ENCODE results near the gene CDH2.

CDH2 gene

DNA sequence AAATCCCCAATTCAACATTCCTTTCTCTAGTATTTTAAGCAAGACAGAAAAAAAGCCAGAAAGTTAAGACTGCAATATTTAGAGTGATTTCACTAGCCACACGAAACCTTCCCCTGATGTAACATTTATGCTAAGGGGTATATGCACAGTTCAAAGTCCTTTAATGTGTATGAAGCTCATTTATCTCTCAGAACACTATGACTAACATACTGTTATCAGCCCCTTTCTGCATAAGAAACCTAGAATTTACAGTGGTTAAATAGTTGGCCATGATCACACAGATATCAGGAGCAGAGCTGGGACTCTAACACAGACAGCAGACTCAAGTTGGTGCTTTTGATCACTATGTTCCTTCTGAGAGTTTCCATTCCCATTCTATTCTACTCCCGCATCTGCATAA, 185.5 kb downstream of the CDH2 start:
- TF ChIP-seq, protein P1, sequence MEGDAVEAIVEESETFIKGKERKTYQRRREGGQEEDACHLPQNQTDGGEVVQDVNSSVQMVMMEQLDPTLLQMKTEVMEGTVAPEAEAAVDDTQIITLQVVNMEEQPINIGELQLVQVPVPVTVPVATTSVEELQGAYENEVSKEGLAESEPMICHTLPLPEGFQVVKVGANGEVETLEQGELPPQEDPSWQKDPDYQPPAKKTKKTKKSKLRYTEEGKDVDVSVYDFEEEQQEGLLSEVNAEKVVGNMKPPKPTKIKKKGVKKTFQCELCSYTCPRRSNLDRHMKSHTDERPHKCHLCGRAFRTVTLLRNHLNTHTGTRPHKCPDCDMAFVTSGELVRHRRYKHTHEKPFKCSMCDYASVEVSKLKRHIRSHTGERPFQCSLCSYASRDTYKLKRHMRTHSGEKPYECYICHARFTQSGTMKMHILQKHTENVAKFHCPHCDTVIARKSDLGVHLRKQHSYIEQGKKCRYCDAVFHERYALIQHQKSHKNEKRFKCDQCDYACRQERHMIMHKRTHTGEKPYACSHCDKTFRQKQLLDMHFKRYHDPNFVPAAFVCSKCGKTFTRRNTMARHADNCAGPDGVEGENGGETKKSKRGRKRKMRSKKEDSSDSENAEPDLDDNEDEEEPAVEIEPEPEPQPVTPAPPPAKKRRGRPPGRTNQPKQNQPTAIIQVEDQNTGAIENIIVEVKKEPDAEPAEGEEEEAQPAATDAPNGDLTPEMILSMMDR (IDR thresholded peaks at IDR 0.05; ENCODE audit: low read depth, low read length): no peak

DNA sequence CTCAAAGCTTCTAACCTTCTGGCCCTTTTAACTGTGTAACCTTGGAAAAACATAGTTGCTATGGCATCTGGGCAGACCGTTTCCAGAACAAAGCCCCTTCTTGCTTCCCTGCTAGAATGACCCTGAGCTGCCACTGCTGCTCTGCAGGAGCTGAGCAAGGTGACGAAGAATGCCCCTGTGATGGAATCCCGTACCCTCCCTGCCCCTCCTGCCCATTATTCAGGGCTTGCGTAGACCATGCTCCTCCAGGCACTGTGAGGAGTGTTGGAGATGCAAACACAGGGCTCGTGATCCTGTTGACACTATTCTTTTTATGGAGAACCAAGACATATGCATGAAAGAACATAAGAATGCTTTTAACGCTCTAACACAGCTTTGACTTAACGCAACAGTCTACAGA, 191.1 kb downstream of the CDH2 start:
- DNase-seq (ENCODE audit: extremely low read depth, low read depth): no peak
- TF ChIP-seq, protein P1 (IDR thresholded peaks at IDR 0.05; ENCODE audit: low read depth, low read length): no peak

More for the DNA sequence above, 185.5 kb downstream of the CDH2 start:
- DNase-seq (ENCODE audit: extremely low read depth, low read depth): no peak

DNA sequence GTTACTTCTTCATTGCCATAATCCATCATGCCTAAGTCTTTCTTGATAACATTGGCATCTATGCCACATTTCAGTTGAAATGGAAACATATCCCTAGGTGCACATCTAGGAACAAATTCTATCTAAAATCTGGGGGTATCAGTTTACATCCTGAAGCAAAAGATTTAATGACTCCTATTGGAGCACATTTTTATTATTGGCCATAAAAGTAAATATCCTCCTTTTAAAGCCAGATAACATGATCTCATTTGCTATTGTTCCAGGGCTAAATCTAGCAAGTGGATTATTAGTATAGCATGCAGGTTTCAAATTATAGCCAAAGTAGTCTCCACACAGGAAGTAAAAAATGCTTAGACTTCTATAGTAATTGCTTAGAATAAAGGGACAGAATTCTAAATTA, 193.2 kb downstream of the CDH2 start:
- DNase-seq (ENCODE audit: extremely low read depth, low read depth): no peak
- TF ChIP-seq, protein P1 (IDR thresholded peaks at IDR 0.05; ENCODE audit: low read depth, low read length): no peak

DNA sequence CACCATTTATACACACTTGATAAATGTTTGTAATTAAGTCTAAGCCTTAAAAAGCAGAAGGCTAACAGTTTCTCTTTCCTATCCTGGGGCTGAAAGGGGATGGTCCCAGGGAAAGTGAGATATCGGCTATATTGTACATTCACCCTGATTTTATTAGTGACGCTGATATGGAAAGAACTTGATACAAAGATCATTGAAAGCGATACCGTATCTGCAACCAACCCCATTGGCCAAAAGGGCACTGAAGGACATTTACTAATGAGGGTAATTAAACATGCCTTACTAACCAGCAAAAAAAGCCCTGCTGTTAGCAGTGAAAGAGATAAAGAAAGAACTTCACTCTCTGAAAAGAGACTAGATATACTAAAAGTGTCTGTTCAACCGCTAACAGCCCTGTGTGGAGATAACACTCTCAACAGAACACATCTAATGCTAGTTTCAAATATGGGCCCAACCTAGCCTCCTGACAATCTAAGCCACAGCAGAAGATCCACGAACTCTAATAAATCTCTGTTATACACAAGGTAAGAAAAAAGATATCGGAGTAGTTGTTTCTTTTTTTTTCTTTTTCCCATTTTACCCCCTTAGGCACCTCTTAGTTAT, 200.0 kb downstream of the CDH2 start:
- no peak for DNase-seq (ENCODE audit: extremely low read depth, low read depth)
- TF ChIP-seq, protein P1 (IDR thresholded peaks at IDR 0.05; ENCODE audit: low read depth, low read length): no peak

DNA sequence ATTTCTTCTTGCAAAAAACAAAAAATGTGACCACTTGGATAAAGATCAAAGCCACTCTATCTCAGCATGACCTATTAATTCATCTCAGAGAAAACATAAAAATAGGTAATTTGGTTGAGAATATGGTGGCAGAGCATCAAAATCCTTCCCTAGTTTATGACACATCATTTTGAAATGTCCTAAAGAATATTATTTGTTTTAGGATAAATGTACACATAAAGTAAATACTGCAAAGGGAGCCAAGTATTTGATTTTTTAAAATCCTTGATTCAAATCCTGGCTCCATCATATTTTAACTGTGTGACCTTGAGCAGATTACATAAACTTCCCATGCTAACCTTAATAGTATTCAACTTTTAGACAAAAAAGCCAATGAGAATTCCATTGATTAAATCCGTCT, 206.6 kb downstream of the CDH2 start:
- TF ChIP-seq, protein P1 (IDR thresholded peaks at IDR 0.05; ENCODE audit: low read depth, low read length): no peak
- DNase-seq (ENCODE audit: extremely low read depth, low read depth): no peak

DNA sequence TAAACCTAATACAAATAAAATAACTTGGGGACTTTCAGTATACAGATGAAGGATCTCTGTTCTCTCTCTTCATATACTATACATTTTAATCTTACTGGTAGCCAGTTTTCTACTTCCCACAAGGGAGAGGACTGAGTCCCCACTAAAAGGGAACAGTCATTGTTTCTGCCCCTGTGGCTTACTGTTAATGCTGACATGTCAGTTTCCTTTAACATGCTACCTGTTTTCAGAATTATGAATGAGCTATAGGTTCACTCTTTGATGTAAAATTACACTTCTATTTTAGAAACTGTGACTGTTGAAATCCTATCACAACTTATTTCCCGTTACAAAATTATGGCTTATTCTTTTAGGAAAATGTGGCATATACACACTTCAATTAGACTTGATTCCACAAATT, 207.7 kb downstream of the CDH2 start:
- DNase-seq (ENCODE audit: extremely low read depth, low read depth): no peak
- TF ChIP-seq, protein P1 (IDR thresholded peaks at IDR 0.05; ENCODE audit: low read depth, low read length): no peak

DNA sequence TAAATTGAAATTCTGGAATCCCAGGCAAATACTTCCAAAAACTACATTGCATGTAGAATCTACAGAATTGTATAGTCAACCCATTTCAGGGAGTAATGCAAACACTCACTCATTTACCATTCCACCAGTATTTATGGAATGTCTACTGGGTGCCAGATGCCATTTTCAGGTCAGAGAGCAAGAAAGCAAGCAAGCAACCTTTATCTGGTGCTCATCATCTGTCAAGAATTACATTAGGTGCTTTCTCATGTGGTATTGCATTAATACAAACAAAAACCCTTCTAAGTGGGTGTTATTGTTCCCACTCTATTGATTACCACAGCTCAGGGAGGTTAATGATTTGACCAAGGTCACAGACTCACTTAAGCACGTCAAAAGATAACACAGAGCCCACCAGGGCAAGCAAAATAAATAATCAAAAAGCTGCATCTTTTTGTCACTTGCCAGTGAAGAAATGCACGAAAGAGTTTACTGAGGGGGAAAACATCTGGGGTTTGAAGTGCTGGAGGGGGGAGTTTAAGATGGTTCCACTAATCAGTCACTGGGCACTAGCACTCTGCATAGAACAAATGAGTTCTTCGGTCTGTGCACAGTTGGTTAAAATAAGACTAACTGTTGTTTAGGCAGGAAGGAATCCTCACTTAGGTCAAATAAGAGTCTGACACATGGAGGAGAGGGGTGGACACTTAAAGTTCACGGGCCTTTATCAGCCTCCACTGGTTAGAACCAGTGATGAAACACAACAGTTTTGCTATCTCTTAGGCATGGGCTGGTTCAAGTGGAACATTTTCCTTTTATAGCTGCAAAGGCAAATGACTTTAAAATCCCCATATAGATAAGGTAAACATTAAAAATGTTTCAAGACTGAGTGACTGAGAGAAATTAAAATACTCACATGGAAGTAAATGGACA, 208.8 kb downstream of the CDH2 start:
- TF ChIP-seq, protein P1 (IDR thresholded peaks at IDR 0.05; ENCODE audit: low read depth, low read length): no peak
- no peak for DNase-seq (ENCODE audit: extremely low read depth, low read depth)
